HTR-8/SVneo (cell line): ENCODE results near the gene WASL.
A peak's percentile ranks its signal among the peaks of the same experiment; 100 is the strongest.

Experiments
- DNase-seq: peaks from one replicate; pipeline ENCODE4 v3.0.0; 2011; ENCODE audit warnings: low spot score, mixed read lengths; ENCODE audit not compliant: insufficient read length
- FAIRE-seq: peaks from 2 replicates; lab custom pipeline; 2011; peaks lifted over from hg19 to GRCh38; lab: Jason Lieb, UNC

The WASL gene

GRCh38 chr7:123771256-123771655 lies 22.5 kb upstream of the WASL start:
- FAIRE-seq, result no peak
- DNase-seq, result no peak

- no peak for FAIRE-seq
- DNase-seq, result no peak
Measured at GRCh38 chr7:123770378-123770777, 21.6 kb upstream of the WASL start.

- DNase-seq, result peak; percentile 21
- FAIRE-seq, result no peak
Measured at GRCh38 chr7:123769371-123769770, 20.6 kb upstream of the WASL start.

- no peak for FAIRE-seq
Measured at GRCh38 chr7:123768493-123768892, 19.7 kb upstream of the WASL start.

GRCh38 chr7:123763191-123763661 lies 14.4 kb upstream of the WASL start:
- DNase-seq, result no peak
- FAIRE-seq, result no peak

More at GRCh38 chr7:123768493-123768892, 19.7 kb upstream of the WASL start:
- no peak for DNase-seq

GRCh38 chr7:123761729-123762128 lies 12.9 kb upstream of the WASL start:
- DNase-seq, result no peak
- no peak for FAIRE-seq

GRCh38 chr7:123757095-123757494 lies 8.3 kb upstream of the WASL start:
- no peak for FAIRE-seq
- no peak for DNase-seq

- no peak for DNase-seq
- FAIRE-seq, result no peak
Measured at GRCh38 chr7:123755338-123755737, 6.5 kb upstream of the WASL start.

- no peak for DNase-seq
Measured at GRCh38 chr7:123754271-123754871, 5.6 kb upstream of the WASL start.

GRCh38 chr7:123752534-123752933 lies 3.7 kb upstream of the WASL start:
- FAIRE-seq (no peak), DNase-seq (no peak)

More at GRCh38 chr7:123754271-123754871, 5.6 kb upstream of the WASL start:
- no peak for FAIRE-seq

- DNase-seq (no peak), FAIRE-seq (no peak)
Measured at GRCh38 chr7:123751821-123752220, 3.0 kb upstream of the WASL start.

GRCh38 chr7:123750389-123751230 lies 1.8 kb upstream of the WASL start:
- no peak for FAIRE-seq
- DNase-seq, result no peak

GRCh38 chr7:123749537-123749857 lies 694 bp upstream of the WASL start:
- FAIRE-seq (no peak), DNase-seq (no peak)

GRCh38 chr7:123748171-123748733 lies 551 bp downstream of the WASL start:
- DNase-seq (no peak), FAIRE-seq (no peak)

GRCh38 chr7:123747620-123748141 lies 1.1 kb downstream of the WASL start:
- DNase-seq, result peak; percentile 46
- peak; percentile 28 for FAIRE-seq

GRCh38 chr7:123746931-123747488 lies 1.8 kb downstream of the WASL start:
- FAIRE-seq, result no peak

GRCh38 chr7:123746055-123746454 lies 2.7 kb downstream of the WASL start:
- FAIRE-seq (no peak), DNase-seq (no peak)

More at GRCh38 chr7:123746931-123747488, 1.8 kb downstream of the WASL start:
- no peak for DNase-seq

- FAIRE-seq (no peak), DNase-seq (no peak)
Measured at GRCh38 chr7:123745437-123745836, 3.4 kb downstream of the WASL start.

GRCh38 chr7:123744416-123744815 lies 4.4 kb downstream of the WASL start:
- FAIRE-seq (no peak), DNase-seq (no peak)

- no peak for FAIRE-seq
- DNase-seq, result no peak
Measured at GRCh38 chr7:123741940-123742339, 6.9 kb downstream of the WASL start.

- FAIRE-seq, result no peak
- no peak for DNase-seq
Measured at GRCh38 chr7:123738808-123739207, 10.0 kb downstream of the WASL start.
